Effector memory CD8-positive, alpha-beta T cell (primary cell): ENCODE data around the gene HDLBP.

Experiments used
- ATAC-seq: fragments of 150-1000 bp; cut with Tn5 transposase; replicated peaks from 2 replicates; pipeline ENCODE4 v1.10.0; 2021; ENCODE audit warnings: mild to moderate bottlenecking, moderate library complexity
- DNase-seq, 3 experiments: peaks; one replicate each; pipeline ENCODE4 v3.0.0; 2021
- H3K27ac Mint-ChIP-seq, 2 donors: one replicate each; pipeline ENCODE4 v1.8.0; 2022; ENCODE audit warnings: mild to moderate bottlenecking in 2 of 2, mixed read lengths in 2 of 2, moderate library complexity in 2 of 2
- H3K27me3 Mint-ChIP-seq, 2 donors: one replicate each; pipeline ENCODE4 v1.8.0; 2022; ENCODE audit warnings: mixed read lengths in 2 of 2
- H3K36me3 Mint-ChIP-seq: one replicate; pipeline ENCODE4 v1.8.0; 2022; ENCODE audit warnings: mild to moderate bottlenecking, moderate library complexity, mixed read lengths; ENCODE audit not compliant: insufficient read depth
- H3K4me1 Mint-ChIP-seq, 2 donors: one replicate each; pipeline ENCODE4 v1.8.0; 2022; ENCODE audit warnings: low read depth in 2 of 2, mixed read lengths in 2 of 2
- H3K4me3 Mint-ChIP-seq, 2 donors: one replicate each; pipeline ENCODE4 v1.8.0; 2022; ENCODE audit warnings: mild to moderate bottlenecking in 2 of 2, mixed read lengths in 2 of 2, moderate library complexity in 2 of 2
- H3K9me3 Mint-ChIP-seq, 2 donors: one replicate each; pipeline ENCODE4 v1.8.0; 2022; ENCODE audit warnings: mixed read lengths in 2 of 2

The HDLBP gene

GRCh38 chr2:241190291-241190981 is 125.0 kb downstream of the HDLBP start:
- no peaks in the 10 kb centered on the region for H3K27me3 Mint-ChIP-seq
- no peaks in the 10 kb centered on the region for H3K36me3 Mint-ChIP-seq
- H3K4me3 Mint-ChIP-seq, result no peak overlapping the region
- H3K27ac Mint-ChIP-seq, result no peak overlapping the region
- no peak for DNase-seq
- H3K4me1 Mint-ChIP-seq, result no peaks in the 10 kb centered on the region
- H3K9me3 Mint-ChIP-seq, result no peaks in the 10 kb centered on the region
- no peak for ATAC-seq

DNA sequence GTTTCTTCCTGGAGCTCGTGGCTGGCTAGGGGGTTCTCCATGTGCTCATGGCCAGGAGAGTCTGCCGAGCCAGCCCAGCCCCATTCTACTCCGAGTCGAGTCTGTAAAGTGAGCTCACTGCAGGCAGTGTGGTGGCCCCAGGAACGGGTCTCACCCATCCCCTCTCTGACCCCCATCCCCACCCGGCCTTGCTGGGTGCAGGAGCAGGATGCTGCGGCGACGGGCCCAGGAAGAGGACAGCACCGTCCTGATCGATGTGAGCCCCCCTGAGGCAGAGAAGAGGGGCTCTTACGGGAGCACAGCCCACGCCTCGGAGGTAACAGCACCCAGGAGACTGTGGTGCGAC is 125.6 kb downstream of the HDLBP start:
- Mint-ChIP-seq H3K9me3 (no peaks in the 10 kb centered on the region), H3K4me1 (no peaks in the 10 kb centered on the region), H3K27me3 (no peaks in the 10 kb centered on the region), H3K27ac (no peak overlapping the region), H3K4me3 (no peak overlapping the region), H3K36me3 (no peaks in the 10 kb centered on the region)
- ATAC-seq (no peak), DNase-seq (no peak)

GRCh38 chr2:241189093-241189855 is 126.2 kb downstream of the HDLBP start:
- no peaks in the 10 kb centered on the region for H3K27me3 Mint-ChIP-seq

DNA sequence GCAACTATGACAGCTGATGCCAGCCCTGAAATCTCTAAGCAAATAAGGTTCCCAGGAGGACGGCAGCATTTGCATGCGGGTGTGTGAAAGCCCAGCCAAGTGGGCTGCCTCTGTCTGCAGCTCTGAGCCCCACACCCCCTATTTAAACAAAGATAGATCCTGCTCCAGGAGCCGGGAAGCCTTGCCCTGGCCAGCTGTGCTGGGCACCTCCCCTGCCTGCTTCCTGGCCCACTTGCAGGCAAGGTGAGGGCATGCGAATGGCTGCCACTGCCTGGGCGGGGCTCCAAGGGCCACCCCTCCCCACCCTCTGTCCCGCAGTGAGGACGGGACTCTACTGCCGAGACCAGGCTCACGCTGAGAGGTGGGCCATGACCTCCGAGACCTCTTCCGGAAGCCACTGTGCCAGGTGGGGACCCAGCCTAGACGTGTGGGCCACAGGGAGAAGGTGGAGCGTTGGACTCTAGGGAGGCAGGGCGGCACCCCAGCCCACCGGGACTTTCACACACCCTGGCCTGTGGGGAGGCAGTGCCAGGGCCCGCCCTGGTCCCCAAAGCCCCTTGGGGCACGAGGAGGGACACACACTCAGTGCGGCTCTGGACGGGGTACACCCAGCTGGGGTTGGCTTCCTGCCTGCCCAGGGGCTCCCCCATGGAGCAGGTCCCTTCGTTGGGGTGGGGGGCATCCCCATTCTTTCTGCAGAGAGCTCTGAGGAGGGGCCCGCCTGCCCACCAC is 126.9 kb downstream of the HDLBP start, which contains the start of gene ANO7:
TSS of gene ANO7 (plus strand) at position 317 of the 732 bp plus-strand sequence. CDS start 1,387 bp downstream, outside the sequence.
- Mint-ChIP-seq H3K4me1 (no peaks in the 10 kb centered on the region), H3K9me3 (no peaks in the 10 kb centered on the region)

More at GRCh38 chr2:241189093-241189855, 126.2 kb downstream of the HDLBP start:
- ATAC-seq (no peak), DNase-seq (no peak)
- Mint-ChIP-seq H3K9me3 (no peaks in the 10 kb centered on the region), H3K4me1 (no peaks in the 10 kb centered on the region), H3K27ac (no peak overlapping the region), H3K4me3 (no peak overlapping the region), H3K36me3 (no peaks in the 10 kb centered on the region)

DNA sequence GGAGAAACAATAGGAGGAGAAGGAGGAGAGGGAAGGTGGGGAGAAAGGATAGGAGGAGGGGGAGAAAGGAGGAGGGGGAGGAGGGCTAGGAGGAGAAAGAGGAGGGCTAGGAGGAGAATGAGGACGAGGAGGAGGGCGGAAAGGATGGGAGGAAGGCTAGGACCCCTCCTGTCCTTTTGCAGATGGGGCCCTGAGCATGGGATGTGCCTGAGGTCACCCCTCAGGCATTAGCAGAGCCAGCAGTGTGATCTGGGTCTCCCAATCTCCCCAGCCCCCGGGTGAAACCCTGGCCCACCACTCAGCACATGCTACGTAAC is 127.6 kb downstream of the HDLBP start:
- no peaks in the 10 kb centered on the region for H3K4me1 Mint-ChIP-seq
- no peak for DNase-seq
- peaks cover under 1% of the 10 kb centered on the region for H3K36me3 Mint-ChIP-seq
- no peak overlapping the region for H3K4me3 Mint-ChIP-seq
- H3K27me3 Mint-ChIP-seq, result no peaks in the 10 kb centered on the region
- H3K27ac Mint-ChIP-seq, result no peak overlapping the region
- no peak for ATAC-seq
- no peaks in the 10 kb centered on the region for H3K9me3 Mint-ChIP-seq

More for the DNA sequence above, 126.9 kb downstream of the HDLBP start, which contains the start of gene ANO7:
- Mint-ChIP-seq H3K27ac (no peak within 1 kb of the TSS), H3K4me3 (no peak within 1 kb of the TSS), H3K27me3 (no peaks in the 10 kb centered on the region), H3K36me3 (no peaks in the 10 kb centered on the region)
- DNase-seq, result no peak
- no peak for ATAC-seq

DNA sequence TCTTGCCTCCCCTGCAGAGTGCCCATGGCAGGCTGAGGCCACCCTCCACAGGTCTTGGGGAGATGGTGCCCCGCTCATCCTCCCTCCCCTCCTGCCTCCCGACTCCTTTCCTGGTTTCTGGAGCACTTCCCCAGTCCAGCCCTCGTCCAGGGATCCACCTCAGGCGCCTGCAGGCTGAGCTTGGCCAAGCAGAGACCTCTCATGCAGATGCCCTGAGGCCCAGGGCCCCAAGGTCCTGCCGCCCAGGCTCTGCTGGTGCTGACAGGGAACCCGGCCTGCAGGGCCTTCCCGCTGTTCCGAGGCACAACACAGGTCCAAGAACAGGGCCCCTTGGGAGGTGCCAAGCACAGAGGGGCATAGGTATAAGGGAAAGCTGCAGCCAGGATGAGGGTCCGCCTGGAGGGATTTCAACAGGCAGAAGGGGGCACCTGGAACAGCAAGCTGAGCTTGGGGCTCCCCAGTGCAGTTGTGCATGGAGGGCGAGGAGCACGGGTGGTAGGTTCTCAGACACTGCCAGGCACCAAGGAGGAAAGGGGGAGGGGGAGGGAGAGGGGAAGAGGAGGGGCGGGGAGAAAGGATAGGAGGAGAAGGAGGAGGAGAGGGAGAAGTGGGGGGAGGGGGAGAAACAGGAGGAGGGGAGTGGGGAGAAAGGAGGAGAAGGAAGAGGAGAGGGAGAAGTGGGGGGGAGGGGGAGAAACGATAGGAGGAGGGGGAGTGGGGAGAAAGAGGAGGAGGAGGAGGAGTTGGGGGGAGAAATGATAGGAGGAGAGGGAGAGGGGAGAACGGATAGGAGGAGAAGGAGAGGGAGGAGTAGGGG is 128.2 kb downstream of the HDLBP start:
- no peaks in the 10 kb centered on the region for H3K9me3 Mint-ChIP-seq
- H3K27me3 Mint-ChIP-seq, result no peaks in the 10 kb centered on the region
- no peak overlapping the region for H3K4me3 Mint-ChIP-seq
- no peaks in the 10 kb centered on the region for H3K4me1 Mint-ChIP-seq
- H3K27ac Mint-ChIP-seq, result no peak overlapping the region
- ATAC-seq, result no peak
- H3K36me3 Mint-ChIP-seq, result peaks cover 3% of the 10 kb centered on the region
- no peak for DNase-seq

DNA sequence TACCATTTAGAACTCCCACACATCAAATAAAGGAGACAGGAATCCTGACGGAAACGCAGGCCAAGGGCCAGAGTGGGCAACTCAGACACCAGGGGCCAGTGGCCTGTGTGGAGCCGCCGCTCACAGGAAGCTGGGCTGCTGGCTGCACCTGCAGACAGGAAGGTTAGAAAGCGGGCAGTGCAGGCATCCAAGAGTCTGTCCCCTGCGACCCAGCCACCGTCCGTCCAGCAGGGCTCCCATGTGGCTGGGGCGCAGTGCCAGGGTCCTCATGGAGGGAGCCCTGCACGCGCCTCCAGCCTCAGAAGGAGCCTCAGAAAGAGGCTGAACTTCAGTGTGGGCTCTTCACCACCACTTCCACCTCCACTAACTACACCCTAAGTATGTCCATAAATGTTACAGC is 129.5 kb downstream of the HDLBP start:
- Mint-ChIP-seq H3K27me3 (no peaks in the 10 kb centered on the region), H3K36me3 (peaks cover 3% of the 10 kb centered on the region), H3K9me3 (no peaks in the 10 kb centered on the region), H3K4me1 (no peaks in the 10 kb centered on the region), H3K27ac (no peak overlapping the region), H3K4me3 (no peak overlapping the region)
- DNase-seq (no peak), ATAC-seq (no peak)

GRCh38 chr2:241184901-241185300 is 130.6 kb downstream of the HDLBP start:
- no peak overlapping the region for H3K4me3 Mint-ChIP-seq
- H3K27me3 Mint-ChIP-seq, result no peaks in the 10 kb centered on the region
- no peak for DNase-seq
- H3K9me3 Mint-ChIP-seq, result no peaks in the 10 kb centered on the region
- H3K4me1 Mint-ChIP-seq, result no peaks in the 10 kb centered on the region
- H3K27ac Mint-ChIP-seq, result no peak overlapping the region
- peaks cover 11% of the 10 kb centered on the region for H3K36me3 Mint-ChIP-seq
- no peak for ATAC-seq

- ATAC-seq (no peak), DNase-seq (no peak)
- H3K27ac Mint-ChIP-seq, result peak overlapping the region in 1 of 2 donors; percentile 20
- H3K27me3 Mint-ChIP-seq, result no peaks in the 10 kb centered on the region
- H3K4me1 Mint-ChIP-seq, result no peaks in the 10 kb centered on the region
- peaks cover 21% of the 10 kb centered on the region for H3K36me3 Mint-ChIP-seq
- no peaks in the 10 kb centered on the region for H3K9me3 Mint-ChIP-seq
- no peak overlapping the region for H3K4me3 Mint-ChIP-seq
Observed at GRCh38 chr2:241183221-241183620, 132.3 kb downstream of the HDLBP start.

GRCh38 chr2:241182531-241183133 is 132.8 kb downstream of the HDLBP start:
- no peak for ATAC-seq
- no peak for DNase-seq
- Mint-ChIP-seq H3K27me3 (no peaks in the 10 kb centered on the region), H3K4me1 (no peaks in the 10 kb centered on the region), H3K36me3 (peaks cover 21% of the 10 kb centered on the region), H3K4me3 (no peak overlapping the region), H3K27ac (no peak overlapping the region), H3K9me3 (no peaks in the 10 kb centered on the region)

DNA sequence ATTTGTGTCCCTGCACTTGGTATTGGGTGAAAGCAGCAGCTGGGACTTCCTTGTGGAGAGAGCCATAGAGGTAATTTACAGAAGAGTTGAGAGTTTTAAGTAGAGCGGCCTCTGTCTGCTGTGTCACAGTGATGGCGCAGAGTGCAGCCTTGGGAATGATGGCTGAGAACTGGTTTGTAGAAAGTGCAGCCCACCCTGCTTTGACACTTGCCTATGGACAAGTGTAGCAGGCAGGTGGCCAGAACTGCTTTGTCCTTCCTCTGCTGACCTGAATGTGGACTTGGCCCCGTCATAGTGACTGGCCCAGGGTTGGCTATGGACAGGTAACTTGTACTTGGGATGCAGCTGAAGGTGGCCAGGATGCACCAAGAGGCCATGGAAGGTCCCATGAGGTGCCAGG is 133.3 kb downstream of the HDLBP start:
- H3K4me3 Mint-ChIP-seq, result no peak overlapping the region
- peaks cover 26% of the 10 kb centered on the region for H3K36me3 Mint-ChIP-seq
- ATAC-seq (no peak), DNase-seq (no peak)
- H3K9me3 Mint-ChIP-seq, result no peaks in the 10 kb centered on the region
- H3K4me1 Mint-ChIP-seq, result no peaks in the 10 kb centered on the region
- H3K27ac Mint-ChIP-seq, result no peak overlapping the region
- H3K27me3 Mint-ChIP-seq, result no peaks in the 10 kb centered on the region

GRCh38 chr2:241180495-241180894 is 135.0 kb downstream of the HDLBP start:
- no peaks in the 10 kb centered on the region for H3K4me1 Mint-ChIP-seq
- no peaks in the 10 kb centered on the region for H3K27me3 Mint-ChIP-seq
- H3K9me3 Mint-ChIP-seq, result no peaks in the 10 kb centered on the region
- DNase-seq, result no peak
- no peak overlapping the region for H3K27ac Mint-ChIP-seq
- no peak for ATAC-seq
- H3K36me3 Mint-ChIP-seq, result peaks cover 35% of the 10 kb centered on the region
- no peak overlapping the region for H3K4me3 Mint-ChIP-seq

DNA sequence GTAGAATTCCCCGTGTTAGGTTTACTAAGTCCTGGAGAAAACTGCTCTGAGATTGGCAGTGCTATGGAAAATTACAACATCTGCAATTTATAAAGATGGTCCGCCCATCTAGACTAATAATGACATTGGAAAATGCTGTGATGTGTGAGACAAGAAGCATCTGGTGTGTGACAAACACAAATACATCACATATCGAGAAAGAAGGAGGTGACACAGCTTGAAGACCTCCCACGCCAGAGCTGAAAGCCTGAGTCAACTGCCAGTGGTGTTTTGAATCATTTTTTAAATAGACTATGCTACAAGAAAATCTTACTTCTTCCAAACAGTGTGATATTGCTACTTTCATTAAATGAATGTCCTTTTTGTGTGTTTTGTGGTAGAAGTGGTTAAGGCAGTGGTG is 135.6 kb downstream of the HDLBP start:
- H3K27ac Mint-ChIP-seq, result no peak overlapping the region
- H3K9me3 Mint-ChIP-seq, result no peaks in the 10 kb centered on the region
- H3K36me3 Mint-ChIP-seq, result peaks cover 38% of the 10 kb centered on the region
- ATAC-seq (no peak), DNase-seq (no peak)
- no peak overlapping the region for H3K4me3 Mint-ChIP-seq
- no peaks in the 10 kb centered on the region for H3K4me1 Mint-ChIP-seq
- no peaks in the 10 kb centered on the region for H3K27me3 Mint-ChIP-seq
